Spinal cord (tissue), 10 donors: ENCODE results near the gene PTPRK. TPM values are rescaled to one million over a fixed set of nuclear protein-coding genes. Genes with fewer than 3 reads are reported as not detected.

Experiments
- DNase-seq, 6 donors: peaks; one replicate each; pipeline versions ENCODE4 v3.0.0 to v3.0.0-alpha.2; 2013 to 2015; ENCODE audit warnings: low spot score in 6 of 6, low read depth in 4 of 6
- H3K27ac ChIP-seq: one replicate; pipeline ENCODE4 v1.5.1; 2013; ENCODE audit warnings: low read depth, low read length, control low read depth
- H3K27me3 ChIP-seq: one replicate; pipeline ENCODE4 v1.6.1; 2013; ENCODE audit warnings: low read length; ENCODE audit not compliant: control insufficient read depth, insufficient read depth
- H3K36me3 ChIP-seq: one replicate; pipeline ENCODE4 v1.6.1; 2013; ENCODE audit warnings: low read length; ENCODE audit not compliant: control insufficient read depth, insufficient read depth
- H3K4me1 ChIP-seq: one replicate; pipeline ENCODE4 v1.6.1; 2013; ENCODE audit warnings: low read length; ENCODE audit not compliant: control insufficient read depth, insufficient read depth
- H3K4me3 ChIP-seq: one replicate; pipeline ENCODE4 v1.5.1; 2013; ENCODE audit warnings: low read depth, low read length, control low read depth
- H3K9me3 ChIP-seq: one replicate; pipeline ENCODE4 v1.6.1; 2013; ENCODE audit warnings: low read length; ENCODE audit not compliant: control insufficient read depth, insufficient read depth
- WGBS: methylation state at CpG from one replicate; pipeline ENCODE4 v1.1.5; 2013; ENCODE audit warnings: missing lambda C conversion rate; ENCODE audit not compliant: insufficient coverage; 5-methylcytosine and 5-hydroxymethylcytosine counted together
- polyA plus RNA-seq, 2 donors: library from polyadenylated mRNA; unstranded; fragments of 120-200 nt; gene quantifications; one replicate each; pipeline ENCODE4 v1.2.1, GENCODE V29; 2013; ENCODE audit not compliant: insufficient read length in 2 of 2
- total RNA-seq, 2 donors: library from RNA; depleted of rRNA in 1 of 2; stranded (reverse); fragments of 120-200 nt in 1 of 2; fragments of >200 nt in 1 of 2; gene quantifications; one replicate each; pipeline versions ENCODE4 v1.2.3 to v1.2.4, GENCODE V29; 2013 to 2014
- donor health status: healthy.

Gene PTPRK
- total and polyA plus RNA-seq, 4 donors = 28.4 to 63.4 (median 34.1) TPM

- H3K27ac ChIP-seq = no peak overlapping the region
- no peaks in the 10 kb centered on the region for H3K9me3 ChIP-seq
- 100% methylated on average over 2 of the region's 3 CpGs for WGBS
- H3K4me1 ChIP-seq = no peaks in the 10 kb centered on the region
- H3K4me3 ChIP-seq = no peak overlapping the region
- H3K36me3 ChIP-seq = no peaks in the 10 kb centered on the region
- DNase-seq = no peak
- no peaks in the 10 kb centered on the region for H3K27me3 ChIP-seq
These were observed 402.5 kb downstream of the PTPRK start for GRCh38 chr6:128117916-128118315.

GRCh38 chr6:128114164-128114563 is 406.2 kb downstream of the PTPRK start:
- no peaks in the 10 kb centered on the region for H3K9me3 ChIP-seq
- DNase-seq = no peak
- H3K4me1 ChIP-seq = no peaks in the 10 kb centered on the region
- 98% methylated on average over 4 of the region's 5 CpGs for WGBS
- H3K27me3 ChIP-seq = no peaks in the 10 kb centered on the region
- H3K36me3 ChIP-seq = no peaks in the 10 kb centered on the region
- H3K27ac ChIP-seq = no peak overlapping the region
- H3K4me3 ChIP-seq = no peak overlapping the region

GRCh38 chr6:128112494-128112893 is 407.9 kb downstream of the PTPRK start:
- 100% methylated on average over 1 of the region's 2 CpGs for WGBS
- no peaks in the 10 kb centered on the region for H3K4me1 ChIP-seq
- H3K9me3 ChIP-seq = no peaks in the 10 kb centered on the region
- no peaks in the 10 kb centered on the region for H3K27me3 ChIP-seq
- DNase-seq = peak in 1 of 6 donors; percentile 23
- H3K36me3 ChIP-seq = no peaks in the 10 kb centered on the region
- no peak overlapping the region for H3K4me3 ChIP-seq
- H3K27ac ChIP-seq = no peak overlapping the region

- Histone ChIP-seq H3K36me3 (no peaks in the 10 kb centered on the region), H3K27ac (no peak overlapping the region), H3K9me3 (no peaks in the 10 kb centered on the region), H3K4me3 (no peak overlapping the region), H3K27me3 (no peaks in the 10 kb centered on the region), H3K4me1 (no peaks in the 10 kb centered on the region)
- WGBS = no CpG with 5 or more reads among the region's 2 CpGs
- DNase-seq = peak in 2 of 6 donors; percentile 20 to 27
These were observed 409.3 kb downstream of the PTPRK start for GRCh38 chr6:128111096-128111495.

- Histone ChIP-seq H3K27me3 (no peaks in the 10 kb centered on the region), H3K27ac (no peak overlapping the region), H3K36me3 (no peaks in the 10 kb centered on the region), H3K4me1 (no peaks in the 10 kb centered on the region), H3K4me3 (no peak overlapping the region), H3K9me3 (no peaks in the 10 kb centered on the region)
- peak in 1 of 6 donors; percentile 59 for DNase-seq
- WGBS = no CpG with 5 or more reads among the region's 1 CpG
These were observed 412.7 kb downstream of the PTPRK start for GRCh38 chr6:128107682-128108081.

- Histone ChIP-seq H3K36me3 (no peaks in the 10 kb centered on the region), H3K4me1 (no peaks in the 10 kb centered on the region), H3K27ac (no peak overlapping the region), H3K27me3 (no peaks in the 10 kb centered on the region), H3K9me3 (no peaks in the 10 kb centered on the region), H3K4me3 (no peak overlapping the region)
- WGBS = no CpG with 5 or more reads among the region's 1 CpG
- DNase-seq = peak in 1 of 6 donors; percentile 32
These were observed 420.7 kb downstream of the PTPRK start for GRCh38 chr6:128099571-128100197.

GRCh38 chr6:128098000-128098581 is 422.3 kb downstream of the PTPRK start:
- Histone ChIP-seq H3K36me3 (no peaks in the 10 kb centered on the region), H3K4me3 (no peak overlapping the region), H3K27ac (no peak overlapping the region), H3K4me1 (no peaks in the 10 kb centered on the region), H3K9me3 (no peaks in the 10 kb centered on the region), H3K27me3 (no peaks in the 10 kb centered on the region)
- no CpG with 5 or more reads among the region's 2 CpGs for WGBS
- no peak for DNase-seq

- peak in 1 of 6 donors; percentile 77 for DNase-seq
- no peak overlapping the region for H3K4me3 ChIP-seq
- H3K9me3 ChIP-seq = no peaks in the 10 kb centered on the region
- no peaks in the 10 kb centered on the region for H3K36me3 ChIP-seq
- no CpG with 5 or more reads among the region's 3 CpGs for WGBS
- H3K27ac ChIP-seq = no peak overlapping the region
- H3K4me1 ChIP-seq = no peaks in the 10 kb centered on the region
- no peaks in the 10 kb centered on the region for H3K27me3 ChIP-seq
These were observed 423.4 kb downstream of the PTPRK start for GRCh38 chr6:128097009-128097408.

GRCh38 chr6:128095362-128095761 is 425.0 kb downstream of the PTPRK start:
- Histone ChIP-seq H3K27ac (no peak overlapping the region), H3K4me1 (no peaks in the 10 kb centered on the region), H3K4me3 (no peak overlapping the region), H3K27me3 (no peaks in the 10 kb centered on the region), H3K36me3 (no peaks in the 10 kb centered on the region), H3K9me3 (no peaks in the 10 kb centered on the region)
- DNase-seq = no peak

- no peaks in the 10 kb centered on the region for H3K4me1 ChIP-seq
- H3K27ac ChIP-seq = no peak overlapping the region
- H3K27me3 ChIP-seq = no peaks in the 10 kb centered on the region
- 100% methylated on average over 1 of the region's 4 CpGs for WGBS
- no peaks in the 10 kb centered on the region for H3K36me3 ChIP-seq
- H3K4me3 ChIP-seq = no peak overlapping the region
- DNase-seq = no peak
- no peaks in the 10 kb centered on the region for H3K9me3 ChIP-seq
These were observed 441.4 kb downstream of the PTPRK start for GRCh38 chr6:128079021-128079420.
